HG03280 (cell line): Measurements from ENCODE around the gene KCNF1.
"Not testable (repeated sequence)": the region's sequence is repeated elsewhere in the genome, so short reads cannot be mapped to it uniquely, and the experiment has no call there.

ENCODE experiments used
- ATAC-seq: cut with Tn5 transposase; IDR thresholded peaks from one replicate; pipeline ENCODE4 v1.9.1; 2021; ENCODE audit warnings: mild to moderate bottlenecking, moderate library complexity; ENCODE audit not compliant: unreplicated experiment

Gene KCNF1

DNA sequence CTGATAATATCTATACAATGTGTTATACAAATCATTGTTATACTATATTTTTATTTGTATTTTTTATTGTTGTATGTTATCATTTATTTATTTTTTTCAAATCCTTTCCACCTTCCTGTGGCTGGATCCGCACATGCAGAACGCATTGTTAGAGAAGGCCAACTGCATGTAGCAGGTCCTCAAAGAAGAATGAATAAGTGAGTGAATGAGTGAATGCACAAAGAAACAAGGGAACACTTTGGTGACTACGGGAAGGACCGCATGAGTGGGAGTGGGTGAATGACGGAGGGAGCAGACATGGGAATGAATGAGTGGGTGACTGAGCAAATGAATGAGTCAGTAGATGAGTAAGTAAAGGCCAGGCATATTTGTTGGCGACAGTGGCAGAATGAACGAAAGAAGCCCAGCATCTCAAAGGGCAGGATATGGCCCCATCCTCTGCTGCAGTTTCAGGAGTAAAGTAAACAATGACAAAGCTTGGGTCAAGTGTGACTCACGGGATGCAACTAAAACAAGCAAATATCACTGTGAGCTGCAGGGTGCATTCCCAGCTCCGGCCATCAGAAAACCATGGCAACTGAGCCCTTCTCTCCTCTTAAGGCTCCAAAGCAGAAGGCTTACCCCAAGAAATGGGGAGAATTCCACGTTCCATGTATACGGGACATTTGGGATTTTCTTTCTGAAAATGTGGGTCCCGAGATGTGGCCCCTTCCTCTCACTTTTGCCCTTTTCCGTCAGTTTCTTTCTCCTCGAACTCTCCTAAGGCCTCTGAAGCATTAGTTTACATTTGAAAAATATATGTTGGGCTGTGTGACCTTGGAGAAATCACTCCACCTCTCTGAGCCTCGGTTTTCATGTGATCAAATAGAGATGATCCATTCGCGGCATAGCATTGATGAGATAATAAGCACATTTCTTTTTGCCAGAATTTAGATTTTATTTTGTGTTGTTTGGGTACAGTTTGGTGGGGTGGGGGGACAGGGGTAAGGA is 24.5 kb downstream of the KCNF1 start:
- no peak for ATAC-seq

DNA sequence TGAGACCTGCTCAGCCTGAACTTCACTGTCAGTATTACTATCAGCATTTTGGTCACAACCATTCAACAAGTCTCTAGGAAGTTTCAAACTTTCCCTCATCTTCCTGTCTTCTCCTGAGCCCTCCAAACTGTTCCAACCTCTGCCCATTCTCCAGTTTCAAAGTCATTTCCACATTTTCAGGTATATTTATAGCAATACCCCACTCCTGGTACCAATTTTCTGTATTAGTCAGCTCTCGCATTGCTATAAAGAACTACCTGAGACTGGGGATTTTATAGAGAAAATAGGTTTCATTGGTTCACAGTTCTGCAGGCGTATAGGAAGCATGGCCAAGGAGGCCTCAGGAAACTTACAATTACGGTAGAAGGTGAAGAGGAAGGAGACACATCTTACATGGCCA is 27.3 kb downstream of the KCNF1 start:
- no peak for ATAC-seq

DNA sequence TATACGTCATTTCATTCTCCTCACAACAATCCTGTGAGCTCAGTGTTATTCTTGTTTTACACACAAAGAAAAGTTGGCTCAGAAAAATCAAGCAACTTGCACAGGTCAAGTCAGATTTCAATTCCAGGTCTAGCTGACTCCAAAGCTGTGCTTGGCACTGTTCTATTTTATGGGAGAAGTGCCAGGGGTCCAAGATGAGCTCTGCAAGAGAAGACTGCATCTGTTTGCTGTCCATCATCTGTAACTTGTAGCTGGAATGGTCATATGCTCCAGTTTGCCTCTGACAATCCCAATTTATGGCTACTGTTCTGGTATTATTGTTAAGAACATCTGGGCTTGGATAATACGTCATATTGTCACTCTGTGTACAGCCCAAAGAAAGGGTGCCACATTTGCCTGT is 28.9 kb downstream of the KCNF1 start:
- ATAC-seq: no peak

DNA sequence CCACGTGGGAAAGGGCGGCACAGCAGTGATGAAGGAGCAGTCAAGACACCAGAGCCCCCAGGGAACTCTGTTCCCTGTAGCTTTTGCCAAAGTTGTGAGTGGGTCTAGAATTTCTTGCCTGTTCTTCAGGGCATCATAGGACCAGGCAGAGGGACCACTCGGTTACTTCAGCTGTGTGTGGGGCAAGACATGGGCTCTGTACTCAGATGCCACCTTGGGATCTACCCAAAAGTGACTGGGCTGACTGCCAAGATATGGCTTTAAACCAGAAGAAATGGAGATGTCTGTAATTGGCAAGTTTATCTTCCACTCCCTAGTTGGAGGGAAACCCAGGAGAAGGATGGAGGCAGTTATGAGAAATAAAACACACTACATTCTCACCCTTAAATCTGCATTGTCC is 29.6 kb downstream of the KCNF1 start:
- no peak for ATAC-seq

DNA sequence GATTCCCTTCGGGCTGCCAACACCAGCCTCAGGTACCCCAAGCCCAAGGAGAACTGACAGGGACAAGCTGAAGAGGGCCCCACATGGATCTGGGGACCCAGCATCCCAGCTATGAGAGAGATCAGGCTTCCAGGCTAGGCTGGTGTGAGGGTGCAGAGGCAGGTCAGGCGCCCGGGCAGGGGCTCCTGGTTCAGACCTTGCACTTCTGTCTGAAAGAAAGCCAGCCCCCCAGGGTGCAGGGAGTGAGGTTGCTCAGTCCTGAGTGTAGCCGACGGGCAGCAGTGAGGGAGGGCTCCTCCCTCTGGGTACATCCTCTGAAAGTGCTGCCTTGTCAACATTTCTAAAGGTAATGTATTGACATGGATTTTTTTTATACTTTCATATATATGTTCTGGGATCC is 33.1 kb downstream of the KCNF1 start:
- no peak for ATAC-seq

DNA sequence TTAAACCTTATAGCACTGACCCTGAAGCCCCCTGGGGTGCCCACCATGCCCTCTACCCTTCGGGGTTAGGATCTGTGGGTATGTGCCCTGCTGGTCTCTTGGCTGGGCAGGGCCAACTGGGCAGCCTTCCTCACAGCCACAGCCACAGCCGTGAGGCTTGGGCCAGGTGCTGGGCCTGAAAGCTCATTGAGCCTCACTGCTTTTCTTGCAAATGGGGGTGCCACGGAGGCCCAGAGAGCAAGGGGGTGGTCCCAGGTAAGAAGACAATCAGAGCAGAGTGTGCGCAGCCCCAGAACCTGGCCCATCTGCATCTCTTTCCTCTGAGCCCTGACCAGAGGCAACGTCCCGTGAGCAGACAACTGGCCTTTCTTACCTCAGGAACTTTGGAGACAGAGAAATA is 34.7 kb downstream of the KCNF1 start:
- no peak for ATAC-seq

DNA sequence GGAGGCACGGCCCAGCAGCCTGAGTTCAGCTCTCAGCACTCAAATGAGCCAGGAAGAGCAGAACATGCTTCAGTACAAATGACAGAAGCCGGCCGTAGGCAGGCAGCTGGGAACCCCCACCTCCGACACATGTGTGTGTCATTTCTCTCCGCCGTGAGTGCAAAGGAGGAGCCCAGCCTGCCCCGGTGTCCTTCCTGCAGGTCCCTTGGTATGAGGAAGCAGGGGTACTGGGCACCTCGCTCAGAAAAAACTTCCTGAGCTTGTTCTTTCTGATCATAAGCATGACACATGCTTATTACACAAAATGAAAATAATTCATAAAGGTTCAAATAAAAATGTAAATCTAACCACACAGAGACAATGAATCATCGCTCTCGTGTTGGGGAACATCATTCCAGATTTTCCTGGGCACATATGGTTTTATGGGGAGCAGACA is 35.3 kb downstream of the KCNF1 start:
- no peak for ATAC-seq

DNA sequence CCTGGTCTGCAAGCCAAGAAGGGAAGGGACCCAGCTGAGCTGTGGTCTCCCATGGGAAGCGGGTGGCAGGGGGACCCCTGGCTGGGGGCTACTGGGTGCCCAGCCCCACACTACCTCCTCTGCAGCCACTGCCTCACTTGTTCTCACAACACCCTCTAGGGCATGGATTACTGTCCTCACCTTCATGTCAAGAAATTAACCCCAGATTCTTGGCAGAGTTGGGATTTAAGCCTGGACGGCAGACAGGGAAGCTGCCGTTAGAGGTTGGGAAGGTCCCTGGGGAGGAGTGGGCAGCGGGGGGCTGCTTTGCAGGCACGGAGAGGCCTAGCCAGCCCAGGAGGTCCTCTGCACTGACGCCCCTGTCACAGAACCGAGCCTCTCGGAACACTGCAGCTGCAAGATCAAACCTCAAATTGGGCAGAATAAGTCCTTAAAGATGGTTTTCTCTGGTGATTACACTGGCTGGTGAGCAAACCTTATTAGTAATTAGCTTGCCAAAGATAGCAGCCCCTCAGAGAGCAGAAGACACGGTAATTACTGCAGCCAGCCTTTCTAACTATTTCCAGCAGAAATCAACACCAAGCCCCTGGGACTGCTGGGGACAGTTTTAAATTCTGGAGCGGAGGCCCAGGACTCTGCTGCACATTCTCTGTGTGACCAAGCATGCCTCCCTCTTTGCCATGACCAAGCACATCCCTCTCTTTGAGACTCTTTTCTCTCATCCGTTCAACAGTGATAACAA is 35.9 kb downstream of the KCNF1 start:
- ATAC-seq: no peak

DNA sequence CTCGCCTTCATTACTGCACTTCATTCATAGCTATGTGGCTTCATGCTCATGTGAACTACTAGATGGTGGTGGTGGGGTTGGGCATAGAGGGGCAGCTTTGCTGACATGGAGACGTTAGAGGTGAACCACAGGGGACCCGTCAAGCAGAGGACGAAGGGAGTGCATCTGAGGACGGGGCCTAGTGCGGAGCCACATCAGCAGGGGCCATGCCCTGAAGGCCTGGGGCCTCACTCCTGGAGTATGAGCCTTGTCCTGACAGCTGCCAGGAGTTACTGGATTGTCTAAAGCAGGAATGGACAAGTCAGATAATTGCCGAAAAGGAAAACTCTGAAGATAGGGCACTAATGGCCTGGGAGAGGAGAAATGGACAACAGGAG is 36.4 kb downstream of the KCNF1 start:
- ATAC-seq: no peak

DNA sequence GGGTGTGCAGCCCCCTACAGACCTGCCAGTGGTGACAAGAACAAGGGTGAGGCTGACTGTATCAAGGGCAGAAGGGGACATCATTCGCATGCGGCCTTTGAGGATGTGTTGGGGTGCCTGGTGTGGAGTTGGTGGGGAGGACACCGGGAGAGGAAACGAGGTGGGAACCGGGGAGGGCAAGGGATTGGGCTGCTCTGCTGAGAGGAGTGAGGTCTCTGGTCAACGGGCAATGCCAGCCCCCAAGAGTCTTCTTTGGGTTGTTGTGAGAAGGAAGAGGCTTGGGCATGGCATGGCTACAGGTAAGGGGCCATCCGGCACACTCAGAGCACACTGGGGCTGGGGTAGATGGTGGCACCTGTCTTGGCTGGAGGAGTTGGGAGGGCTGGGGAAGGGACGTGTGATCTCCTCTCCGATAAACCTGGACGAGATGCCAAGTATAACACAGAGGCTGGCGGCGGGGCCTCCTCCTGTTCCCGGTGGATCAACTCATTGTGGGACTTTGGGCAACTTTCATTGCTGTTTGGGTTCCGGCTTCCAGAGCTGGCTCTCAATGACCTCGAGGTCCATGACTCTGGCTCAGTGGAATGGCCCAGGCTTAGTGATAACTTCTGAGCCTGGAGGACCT is 37.0 kb downstream of the KCNF1 start:
- ATAC-seq: no peak

DNA sequence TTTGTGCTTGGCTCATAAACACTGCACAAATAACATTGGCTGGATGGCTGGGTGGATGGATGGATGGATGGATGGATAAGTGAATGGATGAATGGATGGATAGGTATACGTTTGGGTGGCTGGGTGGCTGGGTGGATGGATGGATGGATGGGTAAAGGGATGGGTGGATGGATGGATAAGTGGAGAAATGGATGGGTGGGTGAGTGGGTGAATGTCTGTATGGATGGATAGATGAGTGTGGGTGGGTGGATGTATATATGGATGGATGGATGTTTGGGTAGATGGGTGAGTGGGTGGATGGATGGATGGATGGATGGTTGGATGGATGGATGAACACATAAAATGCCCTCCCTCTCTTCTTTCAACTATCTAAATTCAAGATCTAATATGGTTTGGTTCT is 38.1 kb downstream of the KCNF1 start:
- no peak for ATAC-seq

DNA sequence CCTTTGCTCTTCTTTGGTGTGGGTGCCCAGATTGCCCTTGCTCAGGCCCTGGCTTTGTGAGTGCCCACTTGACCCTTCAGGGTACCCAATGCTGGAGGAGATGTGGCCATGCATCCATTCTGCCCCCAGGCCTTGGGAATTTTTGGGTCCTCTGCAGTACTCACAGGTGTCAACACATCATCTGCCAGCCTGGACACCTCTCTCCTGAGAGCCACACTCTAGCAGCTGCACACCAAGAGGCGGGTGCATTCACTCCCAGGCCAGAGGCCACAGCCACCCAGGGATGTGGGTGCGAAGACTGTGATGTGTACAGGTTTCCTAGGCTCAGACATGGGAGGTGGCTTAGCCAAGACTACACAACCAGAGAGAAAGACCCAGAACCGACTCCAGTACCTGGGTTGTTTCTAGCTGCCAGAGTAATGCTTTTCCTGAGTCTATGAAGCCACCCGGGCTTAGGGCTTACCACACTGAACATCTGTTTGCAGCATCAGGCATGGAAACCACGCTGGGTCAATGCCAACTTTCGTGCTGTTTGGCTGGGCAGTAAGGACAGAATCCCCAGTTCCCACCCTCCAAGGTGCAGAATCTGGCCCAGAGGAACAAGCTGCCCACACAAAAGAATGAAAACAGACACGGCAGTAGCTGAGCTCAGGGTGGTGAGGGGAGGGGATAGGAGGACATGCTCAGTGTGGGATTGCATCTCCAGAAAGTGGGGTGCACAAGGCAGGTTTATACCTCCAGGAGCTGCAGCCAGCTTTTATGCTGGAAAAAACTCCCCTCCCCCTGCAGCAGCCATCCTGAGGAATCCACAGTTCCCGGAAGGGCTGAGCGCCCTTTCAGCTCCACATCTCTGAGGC is 40.1 kb downstream of the KCNF1 start:
- ATAC-seq: no peak

DNA sequence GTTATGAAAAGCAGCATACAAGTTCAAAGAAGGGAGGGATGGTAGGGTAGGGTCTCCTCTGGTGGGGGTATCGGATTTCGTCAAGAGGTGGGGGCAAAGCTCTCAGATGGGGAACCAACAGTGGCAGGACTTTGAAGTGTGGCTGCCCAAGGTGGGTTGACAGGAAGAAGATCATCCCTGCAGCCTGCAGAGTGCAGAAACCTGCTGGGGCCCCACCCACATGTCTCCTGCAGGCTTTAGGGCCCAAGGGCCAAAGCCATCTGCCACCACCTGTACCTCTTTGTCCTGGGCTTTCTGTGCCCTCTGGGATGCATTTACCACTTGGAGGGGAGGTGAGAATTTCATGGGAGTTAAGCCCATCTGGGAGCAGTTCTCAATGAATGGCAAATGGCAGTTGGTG is 42.7 kb downstream of the KCNF1 start:
- ATAC-seq: no peak

DNA sequence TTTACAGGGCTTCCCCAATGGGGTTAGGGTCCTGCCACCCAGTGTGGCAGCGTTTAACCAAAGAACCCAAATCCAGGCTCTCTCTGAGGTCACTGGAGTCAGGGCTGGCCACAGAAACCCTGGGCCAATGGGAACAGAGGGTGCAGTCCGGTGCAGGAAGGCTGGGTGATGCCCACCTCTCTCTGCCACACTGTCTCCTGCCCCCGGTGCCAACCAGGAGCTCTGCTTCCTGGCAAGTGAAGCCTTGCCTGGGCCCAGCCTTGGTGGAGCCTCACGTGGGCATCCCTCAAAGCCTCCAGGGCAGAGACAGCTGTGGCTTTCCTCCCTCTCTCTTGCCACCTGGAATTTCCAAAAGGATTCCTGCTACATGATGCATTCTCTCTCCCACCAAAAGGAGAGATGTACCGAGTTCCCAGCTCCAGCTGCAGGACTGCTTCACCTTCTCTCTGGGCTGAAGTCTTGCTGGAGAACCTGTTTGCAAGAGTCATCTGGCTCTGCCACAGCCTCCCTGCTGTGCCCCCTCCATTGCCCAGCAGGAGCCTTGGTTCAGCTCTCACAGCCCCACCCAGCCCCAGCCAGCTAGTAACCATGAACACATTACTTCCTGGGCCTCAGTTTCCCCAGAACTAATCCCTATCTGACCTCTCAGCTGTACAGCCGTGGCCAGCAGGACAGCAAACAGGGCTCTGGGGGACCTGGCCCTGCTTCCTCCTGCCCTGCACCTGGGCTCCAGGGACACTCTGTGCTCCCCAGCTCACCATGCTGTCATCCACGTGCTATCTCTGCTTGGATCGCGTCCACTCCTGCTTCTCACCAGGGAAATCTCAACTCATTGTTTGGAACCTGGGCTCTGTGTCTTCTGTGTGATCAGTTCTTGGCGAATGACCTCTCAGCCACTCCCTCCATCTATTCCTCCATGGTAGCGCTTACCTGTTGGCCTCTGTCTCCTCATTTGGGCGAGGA is 43.4 kb downstream of the KCNF1 start:
- ATAC-seq: no peak

DNA sequence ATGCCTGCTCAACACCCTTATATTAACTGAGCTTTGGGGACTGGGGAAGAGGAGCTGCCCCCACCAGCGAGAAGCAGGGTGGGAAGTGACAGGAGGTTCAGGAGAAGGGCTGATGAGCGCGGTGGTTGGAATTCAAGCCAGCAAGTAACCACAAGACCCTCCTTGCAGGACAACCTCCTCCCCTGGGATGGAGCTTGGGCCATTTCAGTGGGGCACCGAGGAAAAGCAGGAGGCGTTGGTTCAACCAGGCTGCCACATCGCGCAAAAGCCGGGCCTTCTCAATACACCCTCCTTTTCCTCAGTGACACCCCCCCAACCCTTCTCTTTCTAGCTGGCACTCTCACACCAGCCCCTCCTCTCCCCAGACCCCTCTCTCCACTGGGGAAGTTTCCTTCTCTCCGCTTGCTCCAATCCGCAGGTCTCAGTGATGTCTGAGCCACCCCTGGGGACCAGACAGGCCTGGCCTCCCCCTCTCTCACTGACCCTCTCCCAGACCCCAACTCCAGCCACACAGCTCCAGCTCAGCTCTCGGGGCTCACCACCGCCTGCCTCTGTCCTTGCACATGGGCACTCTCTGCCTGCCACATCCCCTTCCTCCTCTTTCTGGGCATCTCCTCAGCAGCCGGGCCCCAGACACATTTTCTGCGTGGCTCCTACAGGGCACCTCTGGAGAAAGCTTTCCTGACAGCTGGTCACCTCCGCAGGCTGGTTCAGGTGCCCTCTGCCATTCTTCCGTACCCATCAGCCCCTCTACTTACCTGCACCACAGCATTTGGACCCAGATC is 44.5 kb downstream of the KCNF1 start:
- no peak for ATAC-seq

DNA sequence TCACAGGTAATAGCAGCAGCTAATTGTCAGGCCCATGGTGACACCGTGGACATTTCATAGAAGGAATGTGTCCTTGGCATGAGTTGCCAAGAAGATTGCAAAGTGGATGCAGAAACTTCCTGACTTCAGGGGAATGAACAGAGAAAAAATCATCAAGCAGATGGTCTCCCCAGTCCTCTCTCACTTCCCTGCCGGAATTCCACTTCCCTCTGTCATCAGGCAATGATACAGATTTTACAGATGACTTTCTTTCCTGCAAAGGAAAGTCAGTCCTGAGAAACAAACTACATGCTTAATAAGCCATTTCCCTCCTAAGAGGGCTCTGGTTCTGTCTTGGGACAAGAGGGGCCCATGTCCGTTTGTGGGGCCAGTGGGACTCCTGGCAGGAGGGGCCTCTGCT is 45.7 kb downstream of the KCNF1 start:
- no peak for ATAC-seq

DNA sequence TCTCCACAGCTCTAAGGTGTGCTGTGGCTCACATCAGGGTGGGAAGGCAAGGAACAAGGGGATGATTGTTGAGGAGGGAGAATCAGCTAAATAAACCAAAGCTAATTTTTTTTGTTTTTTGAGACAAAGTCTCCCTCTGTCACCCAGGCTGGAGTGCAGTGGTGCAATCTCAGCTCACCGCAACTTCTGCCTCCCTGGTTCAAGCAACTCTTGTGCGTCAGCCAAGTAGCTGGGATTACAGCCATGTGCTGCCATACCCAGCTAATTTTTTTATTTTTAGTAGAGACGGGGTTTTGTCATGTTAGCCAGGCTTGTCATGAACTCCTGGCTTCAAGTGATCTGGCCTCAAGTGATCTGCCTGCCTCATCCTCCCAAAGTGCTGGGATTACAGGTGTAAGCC is 46.7 kb downstream of the KCNF1 start:
- ATAC-seq: not testable (repeated sequence)

DNA sequence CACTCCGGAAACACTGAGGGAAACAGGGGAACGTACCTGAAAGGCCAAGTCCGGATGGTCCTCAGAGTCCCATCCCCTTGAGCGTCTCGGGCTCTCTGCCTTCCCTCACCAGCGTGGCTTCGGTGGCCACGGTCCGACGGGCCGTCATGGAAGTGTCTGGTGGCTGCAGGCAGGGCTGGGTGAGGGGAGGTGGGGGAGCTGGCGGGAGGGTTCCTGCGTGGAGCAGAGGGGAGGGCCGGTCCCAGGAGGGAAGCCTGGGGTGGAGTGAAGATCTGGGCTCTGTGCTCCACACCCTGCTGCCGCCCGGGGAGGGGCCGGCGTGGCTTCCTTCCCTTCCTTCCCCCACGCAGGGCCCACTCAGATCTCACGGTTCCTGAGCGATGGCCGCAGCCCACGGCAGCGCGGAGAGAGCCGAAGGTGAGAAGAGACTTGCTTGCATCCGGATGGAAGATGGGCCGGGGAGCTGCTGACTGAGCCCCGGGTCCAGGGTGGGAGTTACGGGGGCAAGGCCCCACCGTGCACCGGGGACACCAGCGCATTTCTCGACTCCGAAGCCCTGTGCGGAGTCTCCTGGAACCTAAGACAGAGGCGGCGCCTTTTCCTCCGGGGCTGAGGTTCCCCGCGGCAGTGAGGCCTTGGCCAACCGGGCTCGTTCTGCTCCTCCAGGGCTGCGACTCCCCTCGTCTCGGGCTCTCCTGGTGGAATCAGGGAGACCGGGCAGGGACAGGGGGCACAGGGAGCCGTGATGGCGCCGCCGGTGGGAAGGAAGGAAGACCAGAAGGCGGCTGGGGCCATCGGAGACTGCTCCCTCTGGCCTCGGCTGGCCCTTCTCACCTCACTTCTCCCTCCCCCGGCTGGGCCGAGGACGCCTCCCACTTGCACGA is 49.1 kb downstream of the KCNF1 start:
- ATAC-seq: no peak
